H1 (cell line): ENCODE measurements around the gene STAC2. TPM values are rescaled to one million over a fixed set of nuclear protein-coding genes. Genes with fewer than 3 reads are reported as not detected.

ENCODE experiments used
- CTCF ChIA-PET: fragments of 300-600 bp; sonication (Branson Sonifier 250); formaldehyde crosslinking; loops from one replicate; lab custom pipeline; 2021; ENCODE audit not compliant: partially characterized antibody; lab: Charles Lee
- POLR2A ChIA-PET: fragments of 300-600 bp; sonication (Branson Sonifier 250); formaldehyde crosslinking; loops from one replicate; lab custom pipeline; 2021; ENCODE audit warnings: inconsistent platforms; ENCODE audit not compliant: partially characterized antibody; lab: Charles Lee
- DNase-seq, 2 experiments: peaks; one replicate each; pipeline versions ENCODE4 v3.0.0 to v3.0.0-alpha.2; 2010 to 2022; ENCODE audit warnings: low spot score in 2 of 2, low read depth in 1 of 2, mixed read lengths in 1 of 2
- FAIRE-seq: peaks from 2 replicates; lab custom pipeline; 2011; peaks lifted over from hg19 to GRCh38; lab: Jason Lieb, UNC
- H2AFZ ChIP-seq: 2 replicates; pipeline ENCODE4 v1.8.1; 2012; ENCODE audit warnings: low read length, inconsistent platforms
- H2AK5ac ChIP-seq: 2 replicates; pipeline ENCODE4 v1.6.1; 2013; ENCODE audit warnings: low read depth, low read length
- H2BK120ac ChIP-seq: replicated peaks from 2 replicates; pipeline ENCODE3; 2013; ENCODE audit warnings: low read depth, low read length, inconsistent platforms
- H2BK12ac ChIP-seq: 2 replicates; pipeline ENCODE4 v1.6.1; 2013; ENCODE audit warnings: low read depth, low read length
- H2BK15ac ChIP-seq: 2 replicates; pipeline ENCODE4 v1.6.1; 2013; ENCODE audit warnings: low read length
- H2BK20ac ChIP-seq: 2 replicates; pipeline ENCODE4 v1.6.1; 2013; ENCODE audit warnings: low read length
- H2BK5ac ChIP-seq: 2 replicates; pipeline ENCODE4 v1.6.1; 2013; ENCODE audit warnings: low read depth, low read length
- H3K14ac ChIP-seq: 2 replicates; pipeline ENCODE4 v1.6.1; 2013; ENCODE audit warnings: inconsistent platforms; ENCODE audit not compliant: insufficient read length
- H3K18ac ChIP-seq: 2 replicates; pipeline ENCODE4 v1.6.1; 2013; ENCODE audit warnings: low read length; ENCODE audit errors: extremely low read depth
- H3K23ac ChIP-seq: 2 replicates; pipeline ENCODE4 v1.6.1; 2013; ENCODE audit warnings: inconsistent platforms; ENCODE audit not compliant: insufficient read length
- H3K23me2 ChIP-seq: 2 replicates; pipeline ENCODE4 v1.6.1; 2013; ENCODE audit warnings: low read depth, low read length
- H3K27ac ChIP-seq: 2 replicates; pipeline ENCODE4 v1.6.1; 2011; ENCODE audit warnings: low read depth, low read length, inconsistent platforms
- H3K27me3 ChIP-seq, 4 experiments: replicated peaks in 1 of 4; 1 replicate in 1 of 4; 2 replicates in 3 of 4; pipeline versions ENCODE4 v1.6.1 to v1.8.1; 2011 to 2013; ENCODE audit warnings: low read length in 3 of 4, mild to moderate bottlenecking in 3 of 4, inconsistent platforms in 2 of 4, mixed read lengths in 2 of 4, moderate library complexity in 1 of 4; ENCODE audit not compliant: control insufficient read depth in 3 of 4, insufficient read depth in 3 of 4; ENCODE audit errors: extremely low read depth in 1 of 4
- H3K36me3 ChIP-seq, 4 experiments: 2 replicates each; pipeline versions ENCODE4 v1.6.1 to v1.8.1; 2011 to 2013; ENCODE audit warnings: mild to moderate bottlenecking in 4 of 4, low read length in 3 of 4, moderate library complexity in 2 of 4, control low read depth in 1 of 4, inconsistent platforms in 1 of 4; ENCODE audit not compliant: insufficient read depth in 4 of 4, control insufficient read depth in 2 of 4
- H3K4ac ChIP-seq: replicated peaks from 2 replicates; pipeline ENCODE3; 2013; ENCODE audit warnings: low read length, low read depth, mixed read lengths, inconsistent platforms; ENCODE audit not compliant: insufficient read length
- H3K4me1 ChIP-seq, 4 experiments: replicated peaks in 1 of 4; 1 replicate in 1 of 4; 2 replicates in 3 of 4; pipeline versions ENCODE4 v1.6.1 to v1.8.1; 2011 to 2013; ENCODE audit warnings: low read length in 3 of 4, inconsistent platforms in 2 of 4, mixed read lengths in 1 of 4; ENCODE audit not compliant: insufficient read depth in 4 of 4, control insufficient read depth in 3 of 4
- H3K4me2 ChIP-seq, 2 experiments: 2 replicates each; pipeline versions ENCODE4 v1.6.1 to v1.8.1; 2011 to 2013; ENCODE audit warnings: low read depth in 2 of 2, low read length in 2 of 2, control low read depth in 1 of 2, inconsistent platforms in 1 of 2, mild to moderate bottlenecking in 1 of 2; ENCODE audit not compliant: insufficient read depth in 1 of 2
- H3K4me3 ChIP-seq, 4 experiments: fragments of 200-600, 300-600 bp in 1 of 4; sonication (generic), shearing (Covaris generic), sonication (Bioruptor Twin) in 1 of 4; 2 replicates each; pipeline versions ENCODE4 v1.5.1 to v1.8.1; 2011 to 2016; ENCODE audit warnings: low read length in 4 of 4, low read depth in 3 of 4, control low read depth in 2 of 4, inconsistent platforms in 2 of 4, mild to moderate bottlenecking in 2 of 4, mixed read lengths in 1 of 4, moderate library complexity in 1 of 4; ENCODE audit not compliant: insufficient read depth in 2 of 4; ENCODE audit errors: extremely low read depth in 1 of 4
- H3K56ac ChIP-seq: replicated peaks from 2 replicates; pipeline ENCODE3; 2013; ENCODE audit warnings: low read depth, mild to moderate bottlenecking, mixed read lengths, low read length, inconsistent platforms; ENCODE audit not compliant: insufficient read length
- H3K79me1 ChIP-seq: 2 replicates; pipeline ENCODE4 v1.6.1; 2013; ENCODE audit warnings: low read depth, low read length, control low read depth
- H3K79me2 ChIP-seq, 2 experiments: 2 replicates each; pipeline versions ENCODE4 v1.6.1 to v1.8.1; 2012 to 2013; ENCODE audit warnings: low read length in 2 of 2, mild to moderate bottlenecking in 2 of 2, inconsistent platforms in 1 of 2; ENCODE audit not compliant: insufficient read depth in 2 of 2, control insufficient read depth in 1 of 2
- H3K9ac ChIP-seq, 4 experiments: replicated peaks in 1 of 4; 1 replicate in 1 of 4; 2 replicates in 3 of 4; pipeline versions ENCODE4 v1.6.1 to v1.8.1; 2011 to 2013; ENCODE audit warnings: low read depth in 3 of 4, low read length in 3 of 4, control low read depth in 2 of 4, mild to moderate bottlenecking in 2 of 4, moderate library complexity in 2 of 4, inconsistent platforms in 1 of 4; ENCODE audit errors: extremely low read depth in 1 of 4
- H3K9me3 ChIP-seq, 2 experiments: 2 replicates each; pipeline versions ENCODE4 v1.6.1 to v1.8.1; 2012 to 2013; ENCODE audit warnings: mild to moderate bottlenecking in 2 of 2, moderate library complexity in 2 of 2, control low read depth in 1 of 2, inconsistent platforms in 1 of 2, low read depth in 1 of 2, low read length in 1 of 2, mixed read lengths in 1 of 2; ENCODE audit not compliant: insufficient read depth in 2 of 2
- H4K20me1 ChIP-seq, 2 experiments: replicated peaks in 1 of 2; 2 replicates each; pipeline versions ENCODE3 to v1.8.1; 2011 to 2013; ENCODE audit warnings: inconsistent platforms in 2 of 2, low read length in 2 of 2, mild to moderate bottlenecking in 1 of 2; ENCODE audit not compliant: insufficient read depth in 2 of 2, control insufficient read depth in 1 of 2
- H4K5ac ChIP-seq: 2 replicates; pipeline ENCODE4 v1.6.1; 2013; ENCODE audit warnings: low read length, low read depth, mixed read lengths, inconsistent platforms; ENCODE audit not compliant: insufficient read length
- H4K8ac ChIP-seq: 2 replicates; pipeline ENCODE4 v1.8.0; 2013; ENCODE audit warnings: mild to moderate bottlenecking, moderate library complexity, low read length, inconsistent platforms; ENCODE audit not compliant: insufficient read depth; ENCODE audit errors: extremely low read depth
- H4K91ac ChIP-seq: replicated peaks from 2 replicates; pipeline ENCODE3; 2013; ENCODE audit warnings: low read length, mixed read lengths, inconsistent platforms; ENCODE audit not compliant: insufficient read length
- ASH2L ChIP-seq: fragments of 200-600, 300-600 bp; sonication (generic); IDR thresholded peaks from one replicate; pipeline ENCODE4 v1.7.1; 2017; ENCODE audit warnings: low read length
- BCL11A ChIP-seq, 2 experiments: IDR thresholded peaks; one replicate each; pipeline ENCODE4 v1.6.1; 2011; ENCODE audit warnings: low read depth in 2 of 2, low read length in 2 of 2, mild to moderate bottlenecking in 2 of 2
- CHD2 ChIP-seq: IDR thresholded peaks from 2 replicates; pipeline ENCODE4 v1.6.1; 2012; ENCODE audit warnings: low read length, improper control_type of control experiment
- CREB1 ChIP-seq: IDR thresholded peaks from 2 replicates; pipeline ENCODE4 v1.6.1; 2012; ENCODE audit warnings: inconsistent platforms
- CTBP2 ChIP-seq: IDR thresholded peaks from 2 replicates; pipeline ENCODE4 v1.7.0; 2011; ENCODE audit warnings: borderline replicate concordance, mild to moderate bottlenecking, moderate library complexity, mixed read lengths, low read length; ENCODE audit not compliant: insufficient read depth, insufficient read length
- HDAC6 ChIP-seq: IDR thresholded peaks from one replicate; pipeline ENCODE4 v1.7.1; 2012; ENCODE audit warnings: low read depth, mild to moderate bottlenecking, inconsistent platforms, low read length, moderate library complexity
- KDM1A ChIP-seq: fragments of 200-600, 300-600 bp; sonication (generic); IDR thresholded peaks from 2 replicates; pipeline ENCODE4 v1.7.1; 2016; ENCODE audit warnings: mild to moderate bottlenecking, low read length, borderline replicate concordance
- PHF8 ChIP-seq: fragments of 200-600 bp; sonication (generic); conservative IDR thresholded peaks from 2 replicates; pipeline ENCODE4 v1.7.1; 2012; ENCODE audit warnings: low read depth, mild to moderate bottlenecking, inconsistent platforms, low read length, moderate library complexity
- RAD21 ChIP-seq, 2 experiments: IDR thresholded peaks in 1 of 2; conservative IDR thresholded peaks in 1 of 2; 2 replicates each; pipeline ENCODE4 v1.6.1; 2011; ENCODE audit warnings: low read depth in 2 of 2, low read length in 2 of 2, improper control_type of control experiment in 1 of 2, inconsistent platforms in 1 of 2, mild to moderate bottlenecking in 1 of 2, moderate library complexity in 1 of 2
- RFX5 ChIP-seq: IDR thresholded peaks from 2 replicates; pipeline ENCODE4 v1.6.1; 2011; ENCODE audit warnings: low read depth, low read length, improper control_type of control experiment, borderline replicate concordance
- RXRA ChIP-seq: IDR thresholded peaks from 2 replicates; pipeline ENCODE4 v1.6.1; 2011; ENCODE audit warnings: low read depth, mild to moderate bottlenecking, low read length, moderate library complexity; ENCODE audit not compliant: insufficient read depth
- ZNF274 ChIP-seq: IDR thresholded peaks from 2 replicates; pipeline ENCODE4 v1.7.0; 2012; ENCODE audit warnings: low read length, borderline replicate concordance; ENCODE audit errors: extremely low read depth
- WGBS, 2 experiments: shearing (Covaris generic) in 1 of 2; methylation state at CpG; one replicate each; pipeline versions ENCODE4 v1.1.6 to v1.1.7; 2013 to 2015; ENCODE audit warnings: low lambda C conversion rate in 2 of 2, mixed read lengths in 2 of 2, inconsistent platforms in 1 of 2, low coverage in 1 of 2, missing lambda C conversion rate in 1 of 2; ENCODE audit not compliant: insufficient replicate concordance in 2 of 2, insufficient coverage in 1 of 2, insufficient read length in 1 of 2; ENCODE audit errors: extremely low coverage in 1 of 2, missing lambda C conversion rate in 1 of 2; 5-methylcytosine and 5-hydroxymethylcytosine counted together
- polyA plus RNA-seq, 7 experiments: library from polyadenylated mRNA; depleted of rRNA in 3 of 7; stranded (reverse) in 5 of 7; unstranded in 2 of 7; fragments of >200 nt in 5 of 7; fragments of 200-250 nt in 2 of 7; gene quantifications; 1 replicate in 5 of 7; 2 replicates in 1 of 7; 4 replicates in 1 of 7; pipeline versions ENCODE4 v1.2.1 to v1.2.3, GENCODE V29; 2011 to 2013; ENCODE audit warnings: missing spikeins in 2 of 7, mixed read lengths in 2 of 7
- total RNA-seq: library from RNA; stranded (reverse); fragmentation: NEBNext Ultra II Directional; extraction: Animal tissue kit (Norgen Biotek cat#: 25700); gene quantifications from 2 replicates; pipeline ENCODE4 v1.2.1, GENCODE V29; 2021

STAC2 gene
- total and polyA plus RNA-seq, 2 of the 8 experiments (the other 6 are each of a cell fraction or from before 2014, with no cell fraction given): 1.5 to 6.0 TPM

GRCh38 chr17:39208893-39209292 lies 16.9 kb downstream of the STAC2 start:
- no peak overlapping the region for H2AFZ ChIP-seq
- H3K27me3 ChIP-seq: peaks cover 0 to 4% (median 2%) of the 10 kb centered on the region in 4 experiments; a peak in 3 of 7 replicates
- no peak overlapping the region for H3K23ac ChIP-seq
- H3K27ac ChIP-seq: no peak overlapping the region
- H3K18ac ChIP-seq: peak overlapping the region; percentile 85
- no peak overlapping the region; a peak in 2 of 7 replicates for H3K9ac ChIP-seq
- FAIRE-seq (no peak), DNase-seq (no peak)
- H2BK20ac ChIP-seq: peak overlapping the region; percentile 87; the same call in 1 of the 2 replicates
- 61% methylated on average over 8 of the region's 8 CpGs; no CpG with 5 or more reads in 1 of the 2 experiments for WGBS, 2 experiments
- H3K56ac ChIP-seq: no peak overlapping the region
- H3K4ac ChIP-seq: peak overlapping the region; percentile 70
- peak overlapping the region; percentile 84 for H4K91ac ChIP-seq
- H3K23me2 ChIP-seq: peaks cover 6% of the 10 kb centered on the region; the same call in 1 of the 2 replicates
- H4K5ac ChIP-seq: no peak overlapping the region
- H3K4me1 ChIP-seq: peaks cover 5 to 32% (median 24%) of the 10 kb centered on the region in 4 experiments
- H3K36me3 ChIP-seq: peaks cover 9 to 14% (median 13%) of the 10 kb centered on the region in 4 experiments; a peak in 7 of 8 replicates
- peak overlapping the region; percentile 88 for H2BK15ac ChIP-seq
- no peak overlapping the region; the same call in 1 of the 2 replicates for H4K8ac ChIP-seq
- H3K4me3 ChIP-seq: peak overlapping the region in 3 of 4 experiments; percentile 49 to 62 (median 51); a peak in 2 of 8 replicates
- POLR2A ChIA-PET: interaction anchor here (0.5 to 9.5 kb wide), 15 partner anchors 10 to 362 kb away, joined by 3 to 113 read pairs (median 5); partner anchors contain the start of genes CACNB1, RPL19 and STAC2
- H2BK5ac ChIP-seq: peak overlapping the region; percentile 87; the same call in 1 of the 2 replicates
- CTCF ChIA-PET: interaction anchor here (0.6 to 24.1 kb wide), 11 partner anchors 9 to 1720 kb away, joined by 3 to 982 read pairs (median 6); partner anchors contain the start of genes CACNB1, RPL19 and STAC2
- H3K4me2 ChIP-seq: peak overlapping the region; percentile 68 to 85; a peak in 3 of 4 replicates
- H2BK120ac ChIP-seq: no peak overlapping the region
- peaks cover 0 to 5% of the 10 kb centered on the region in 2 experiments for H4K20me1 ChIP-seq
- no peak overlapping the region for H3K14ac ChIP-seq
- H3K9me3 ChIP-seq: no peaks in the 10 kb centered on the region
- H2AK5ac ChIP-seq: 0 out of 2 replicates have a peak overlapping the region, but pooled peaks have one; percentile 80
- H3K79me2 ChIP-seq: no peaks in the 10 kb centered on the region
- H3K79me1 ChIP-seq: no peaks in the 10 kb centered on the region
- peak overlapping the region; percentile 96 for H2BK12ac ChIP-seq
- TF ChIP-seq CREB1: no peak
- no peak for TF ChIP-seq CHD2
- TF ChIP-seq PHF8: no peak
- no peak for TF ChIP-seq HDAC6
- TF ChIP-seq BCL11A (IDR thresholded peaks at IDR 0.05; ENCODE audit: low read depth in 2 of 2, low read length in 2 of 2): no peak
- no peak for TF ChIP-seq RFX5
- TF ChIP-seq ZNF274: no peak
- no peak for TF ChIP-seq CTBP2
- TF ChIP-seq RXRA: no peak
- TF ChIP-seq RAD21 (IDR thresholded peaks at IDR 0.05 in 1 of 2, conservative IDR thresholded peaks at IDR 0.05 in 1 of 2; ENCODE audit: low read depth in 2 of 2, low read length in 2 of 2): no peak
- TF ChIP-seq ASH2L: no peak
- no peak for TF ChIP-seq KDM1A
